Measurements from ENCODE around the gene SLC26A9. TPM values are rescaled to one million over a fixed set of nuclear protein-coding genes. Genes with fewer than 3 reads are reported as not detected.

SLC26A9 gene, protein sequence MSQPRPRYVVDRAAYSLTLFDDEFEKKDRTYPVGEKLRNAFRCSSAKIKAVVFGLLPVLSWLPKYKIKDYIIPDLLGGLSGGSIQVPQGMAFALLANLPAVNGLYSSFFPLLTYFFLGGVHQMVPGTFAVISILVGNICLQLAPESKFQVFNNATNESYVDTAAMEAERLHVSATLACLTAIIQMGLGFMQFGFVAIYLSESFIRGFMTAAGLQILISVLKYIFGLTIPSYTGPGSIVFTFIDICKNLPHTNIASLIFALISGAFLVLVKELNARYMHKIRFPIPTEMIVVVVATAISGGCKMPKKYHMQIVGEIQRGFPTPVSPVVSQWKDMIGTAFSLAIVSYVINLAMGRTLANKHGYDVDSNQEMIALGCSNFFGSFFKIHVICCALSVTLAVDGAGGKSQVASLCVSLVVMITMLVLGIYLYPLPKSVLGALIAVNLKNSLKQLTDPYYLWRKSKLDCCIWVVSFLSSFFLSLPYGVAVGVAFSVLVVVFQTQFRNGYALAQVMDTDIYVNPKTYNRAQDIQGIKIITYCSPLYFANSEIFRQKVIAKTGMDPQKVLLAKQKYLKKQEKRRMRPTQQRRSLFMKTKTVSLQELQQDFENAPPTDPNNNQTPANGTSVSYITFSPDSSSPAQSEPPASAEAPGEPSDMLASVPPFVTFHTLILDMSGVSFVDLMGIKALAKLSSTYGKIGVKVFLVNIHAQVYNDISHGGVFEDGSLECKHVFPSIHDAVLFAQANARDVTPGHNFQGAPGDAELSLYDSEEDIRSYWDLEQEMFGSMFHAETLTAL
- 0.22 TPM in 1 of 2 replicates, not detected in the other for total RNA-seq

GRCh38 chr1:205943245-205943644, at the start of gene SLC26A9:
TSS of gene SLC26A9 (minus strand) at chr1:205943456. CDS start at chr1:205935820, 7,636 bp downstream.

Other genes starting within 250 kb of the SLC26A9 start
- 242 and 392 TPM in 2 replicates for gene NUCKS1, start 193.3 kb downstream of the SLC26A9 start, total RNA-seq
- 23.9 and 24.5 TPM in 2 replicates for gene RAB29, start 168.0 kb downstream of the SLC26A9 start, total RNA-seq
- gene SLC41A1, start 130.3 kb downstream of the SLC26A9 start, total RNA-seq, result 16.0 and 22.6 TPM in 2 replicates
- not detected in 2 replicates for gene PM20D1, start 93.3 kb downstream of the SLC26A9 start, total RNA-seq
- gene RAB7B, start 59.9 kb upstream of the SLC26A9 start, total RNA-seq, result 0.13 TPM in 1 of 2 replicates, not detected in the other
- gene CTSE, start 80.4 kb upstream of the SLC26A9 start, total RNA-seq, result 0.36 TPM in 1 of 2 replicates, not detected in the other
- gene RHEX, start 109.7 kb upstream of the SLC26A9 start, total RNA-seq, result not detected in 2 replicates
- not detected in 2 replicates for gene AVPR1B, start 173.9 kb upstream of the SLC26A9 start, total RNA-seq